Activated T-cell treated with anti-CD3 and anti-CD28 coated beads, Interleukin-2, amount 50 U/mL, for 24 hours (primary cell): ENCODE measurements around the gene JAML.
A peak's percentile ranks its signal among the peaks of the same experiment; 100 is the strongest.

Experiments
- DNase-seq: peaks from one replicate; pipeline ENCODE4 v3.0.0-alpha.2; 2020
- H3K27ac Mint-ChIP-seq: 2 replicates; pipeline ENCODE4 v1.8.0; 2020; ENCODE audit warnings: mild to moderate bottlenecking, mixed read lengths
- H3K27me3 Mint-ChIP-seq: 2 replicates; pipeline ENCODE4 v1.8.0; 2020; ENCODE audit warnings: mixed read lengths
- H3K36me3 Mint-ChIP-seq: 2 replicates; pipeline ENCODE4 v1.8.0; 2020; ENCODE audit warnings: low read depth, mixed read lengths
- H3K4me1 Mint-ChIP-seq: 2 replicates; pipeline ENCODE4 v1.8.0; 2020; ENCODE audit warnings: low read depth, mixed read lengths
- H3K4me3 Mint-ChIP-seq: 2 replicates; pipeline ENCODE4 v1.8.0; 2020; ENCODE audit warnings: mild to moderate bottlenecking, moderate library complexity, mixed read lengths
- H3K9me3 Mint-ChIP-seq: 2 replicates; pipeline ENCODE4 v1.8.0; 2020; ENCODE audit warnings: mixed read lengths

Gene JAML

DNA sequence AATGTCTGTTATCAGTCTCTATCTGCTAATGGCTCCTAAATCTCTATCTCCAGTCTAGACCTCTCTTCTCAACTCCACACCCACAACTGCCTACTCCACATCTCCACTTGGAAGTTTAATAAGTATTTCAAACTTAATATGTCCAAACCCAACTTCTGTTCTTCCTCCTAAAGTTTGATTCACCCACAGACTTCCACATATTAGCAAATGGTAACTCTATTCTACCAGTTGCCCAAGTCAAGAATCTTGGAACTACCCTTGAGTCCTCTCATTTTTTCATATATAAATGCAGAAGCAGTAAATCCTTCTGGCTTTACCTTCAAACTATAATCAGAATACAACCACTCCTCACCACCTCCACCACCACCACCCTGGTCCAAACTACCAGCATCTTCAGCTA is 6.7 kb upstream of the JAML start:
- peaks cover 5% of the 10 kb centered on the region for H3K9me3 Mint-ChIP-seq
- no peaks in the 10 kb centered on the region for H3K27me3 Mint-ChIP-seq
- H3K36me3 Mint-ChIP-seq, result peaks cover 7% of the 10 kb centered on the region
- no peak overlapping the region for H3K27ac Mint-ChIP-seq
- DNase-seq, result no peak
- no peak overlapping the region for H3K4me3 Mint-ChIP-seq
- H3K4me1 Mint-ChIP-seq, result peaks cover 40% of the 10 kb centered on the region

- no peaks in the 10 kb centered on the region for H3K27me3 Mint-ChIP-seq
- H3K4me3 Mint-ChIP-seq, result no peak overlapping the region
- no peaks in the 10 kb centered on the region for H3K36me3 Mint-ChIP-seq
- no peak for DNase-seq
- H3K9me3 Mint-ChIP-seq, result peaks cover 15% of the 10 kb centered on the region
- H3K4me1 Mint-ChIP-seq, result peaks cover 28% of the 10 kb centered on the region
- H3K27ac Mint-ChIP-seq, result no peak overlapping the region
Measured at GRCh38 chr11:118230088-118230487, 5.3 kb upstream of the JAML start.

- H3K36me3 Mint-ChIP-seq, result no peaks in the 10 kb centered on the region
- no peak overlapping the region for H3K27ac Mint-ChIP-seq
- H3K4me1 Mint-ChIP-seq, result peaks cover 21% of the 10 kb centered on the region
Measured at GRCh38 chr11:118229274-118229847, 4.5 kb upstream of the JAML start.

DNA sequence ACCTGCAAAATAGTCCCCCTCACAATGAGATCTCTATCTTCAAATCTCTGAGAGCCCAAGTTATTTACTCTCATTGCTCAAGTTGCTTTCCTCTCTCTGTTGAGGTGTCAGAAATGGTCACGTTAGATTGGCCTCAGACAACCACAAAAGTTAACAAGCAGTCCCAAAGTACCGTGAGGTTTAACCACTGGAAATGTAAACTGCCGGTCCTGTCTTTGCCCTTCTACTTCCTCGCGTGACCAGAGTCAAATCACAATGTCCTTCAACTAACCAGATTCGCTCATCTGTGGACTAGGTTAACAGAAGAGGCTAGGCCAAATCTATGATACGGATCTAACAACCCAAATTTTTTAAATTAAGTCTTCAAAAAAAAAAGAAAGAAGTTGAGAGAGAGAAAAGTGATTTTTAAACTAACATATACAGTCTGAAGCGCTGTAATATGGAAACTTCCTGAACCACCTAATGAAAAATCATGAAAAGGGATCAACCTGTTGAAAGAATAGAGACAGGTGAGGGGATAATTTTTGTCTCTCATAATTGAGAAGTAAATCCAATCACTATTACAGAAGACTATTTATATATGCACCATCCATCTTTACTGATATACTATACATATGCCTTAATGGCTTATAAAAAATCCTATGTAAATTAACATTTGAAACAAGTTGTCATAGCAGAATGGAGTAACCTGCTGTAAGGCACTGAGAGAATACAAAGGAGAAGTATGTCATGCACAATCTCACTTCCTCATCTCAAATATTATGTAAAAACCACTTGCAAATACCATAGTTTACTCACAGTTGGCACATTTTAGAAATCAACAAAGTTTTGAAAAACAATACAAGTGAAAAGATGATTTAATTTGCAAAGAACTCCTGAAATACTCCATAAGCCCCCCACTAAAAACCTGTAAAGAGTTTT is 3.3 kb upstream of the JAML start:
- H3K9me3 Mint-ChIP-seq, result peaks cover 16% of the 10 kb centered on the region
- peak overlapping the region; percentile 49 for H3K4me3 Mint-ChIP-seq
- peaks cover 17% of the 10 kb centered on the region for H3K4me1 Mint-ChIP-seq
- no peak for DNase-seq
- H3K27ac Mint-ChIP-seq, result no peak overlapping the region
- no peaks in the 10 kb centered on the region for H3K27me3 Mint-ChIP-seq
- H3K36me3 Mint-ChIP-seq, result peaks cover 10% of the 10 kb centered on the region

More at GRCh38 chr11:118229274-118229847, 4.5 kb upstream of the JAML start:
- Mint-ChIP-seq H3K9me3 (peaks cover 16% of the 10 kb centered on the region), H3K4me3 (peak overlapping the region; percentile 49), H3K27me3 (no peaks in the 10 kb centered on the region)
- DNase-seq, result no peak

GRCh38 chr11:118226781-118227180 is 2.0 kb upstream of the JAML start:
- Mint-ChIP-seq H3K27me3 (no peaks in the 10 kb centered on the region), H3K27ac (no peak overlapping the region), H3K4me3 (peak overlapping the region; percentile 49), H3K9me3 (peaks cover 16% of the 10 kb centered on the region), H3K36me3 (peaks cover 23% of the 10 kb centered on the region), H3K4me1 (peaks cover 21% of the 10 kb centered on the region)
- DNase-seq, result no peak

DNA sequence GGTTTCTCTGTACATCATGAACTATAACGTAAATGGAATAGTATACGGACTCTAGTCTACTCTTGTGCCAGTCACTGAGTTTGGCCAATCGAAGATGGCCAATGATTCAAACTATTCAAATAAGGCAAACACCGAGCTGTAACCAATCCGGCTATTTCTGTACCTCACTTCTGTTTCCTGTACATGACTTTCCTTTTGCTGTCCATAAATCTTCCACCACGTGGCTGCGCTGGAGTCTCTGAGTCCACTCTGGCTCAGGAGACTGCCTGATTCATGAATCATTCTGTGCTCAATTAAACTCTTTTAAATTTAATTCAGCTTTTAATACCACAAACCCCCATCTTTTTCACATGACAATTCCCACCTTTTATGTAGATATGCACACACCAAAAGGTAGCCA is 1.5 kb upstream of the JAML start:
- Mint-ChIP-seq H3K27ac (no peak overlapping the region), H3K36me3 (peaks cover 28% of the 10 kb centered on the region)

DNA sequence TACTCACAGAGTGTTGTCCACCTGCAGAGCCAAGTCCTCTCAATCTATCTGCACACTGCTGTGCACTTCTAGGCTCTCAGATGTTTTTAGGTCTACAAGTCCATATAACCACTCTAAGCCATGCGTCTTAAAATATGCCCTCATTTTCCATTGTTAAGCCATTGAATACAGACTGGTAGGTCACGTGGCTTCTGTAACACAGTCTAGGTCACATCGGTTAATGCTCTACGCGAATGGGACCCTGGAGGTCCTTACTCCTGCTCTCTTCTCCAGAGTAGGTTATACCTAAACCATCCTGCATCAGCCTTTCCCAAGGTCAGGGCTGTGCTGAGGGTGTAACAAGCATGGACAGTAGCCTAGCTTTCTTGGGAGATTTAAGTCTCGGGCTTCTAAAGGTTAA is 819 bp downstream of the JAML start:
- H3K27me3 Mint-ChIP-seq, result no peaks in the 10 kb centered on the region
- peak overlapping the region; percentile 85 for H3K4me3 Mint-ChIP-seq
- peaks cover 14% of the 10 kb centered on the region for H3K9me3 Mint-ChIP-seq
- H3K36me3 Mint-ChIP-seq, result peaks cover 51% of the 10 kb centered on the region
- peaks cover 49% of the 10 kb centered on the region for H3K4me1 Mint-ChIP-seq
- peak; percentile 63 for DNase-seq
- no peak overlapping the region for H3K27ac Mint-ChIP-seq

More for the DNA sequence above, 1.5 kb upstream of the JAML start:
- Mint-ChIP-seq H3K27me3 (no peaks in the 10 kb centered on the region), H3K4me3 (peak overlapping the region; percentile 49), H3K9me3 (peaks cover 16% of the 10 kb centered on the region), H3K4me1 (peaks cover 26% of the 10 kb centered on the region)
- no peak for DNase-seq

DNA sequence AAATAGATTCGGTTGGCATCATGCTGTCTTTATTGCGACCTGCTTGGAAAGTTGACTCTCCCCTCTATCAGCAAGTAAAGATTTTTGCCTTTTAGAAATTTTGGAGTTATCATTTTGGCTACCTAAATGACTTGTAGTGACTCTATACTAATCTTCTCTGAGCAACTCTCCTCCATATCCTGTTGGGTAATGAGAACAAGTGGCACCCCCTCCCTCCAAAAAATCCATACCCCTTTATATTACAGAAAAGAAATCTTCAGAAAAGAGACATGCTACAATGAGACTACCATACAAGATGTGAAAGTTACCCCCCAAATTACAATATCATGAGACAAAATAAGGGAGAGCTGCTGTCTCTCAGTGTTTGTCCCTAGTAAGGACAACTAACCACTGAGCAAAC is 1.2 kb downstream of the JAML start:
- Mint-ChIP-seq H3K27me3 (no peaks in the 10 kb centered on the region), H3K27ac (no peak overlapping the region)

DNA sequence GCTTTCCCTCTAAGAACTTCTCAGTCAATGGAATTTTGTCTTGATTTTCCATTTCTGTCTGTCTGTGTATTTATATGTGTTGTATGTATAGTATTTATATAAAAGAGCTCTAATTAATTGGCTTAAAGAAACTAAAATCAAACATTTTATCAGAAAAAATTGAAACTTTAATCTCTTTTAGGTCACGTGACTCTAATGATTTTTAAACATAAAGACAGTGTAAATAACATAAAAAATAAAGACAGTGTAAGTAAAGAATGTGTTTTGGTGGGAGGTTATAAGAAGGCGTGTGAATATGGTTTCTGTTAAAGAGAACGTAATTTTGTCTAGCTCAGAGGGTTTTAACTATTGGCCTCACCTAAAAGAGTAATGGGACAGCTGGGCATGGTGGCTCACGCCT is 2.4 kb downstream of the JAML start:
- no peaks in the 10 kb centered on the region for H3K27me3 Mint-ChIP-seq
- peaks cover 63% of the 10 kb centered on the region for H3K36me3 Mint-ChIP-seq
- peaks cover 65% of the 10 kb centered on the region for H3K4me1 Mint-ChIP-seq
- DNase-seq, result no peak
- H3K9me3 Mint-ChIP-seq, result peaks cover 14% of the 10 kb centered on the region
- H3K27ac Mint-ChIP-seq, result no peak overlapping the region
- peak overlapping the region; percentile 85 for H3K4me3 Mint-ChIP-seq

More for the DNA sequence above, 1.2 kb downstream of the JAML start:
- DNase-seq, result no peak
- H3K4me1 Mint-ChIP-seq, result peaks cover 53% of the 10 kb centered on the region
- peaks cover 55% of the 10 kb centered on the region for H3K36me3 Mint-ChIP-seq
- peaks cover 14% of the 10 kb centered on the region for H3K9me3 Mint-ChIP-seq
- H3K4me3 Mint-ChIP-seq, result peak overlapping the region; percentile 85

DNA sequence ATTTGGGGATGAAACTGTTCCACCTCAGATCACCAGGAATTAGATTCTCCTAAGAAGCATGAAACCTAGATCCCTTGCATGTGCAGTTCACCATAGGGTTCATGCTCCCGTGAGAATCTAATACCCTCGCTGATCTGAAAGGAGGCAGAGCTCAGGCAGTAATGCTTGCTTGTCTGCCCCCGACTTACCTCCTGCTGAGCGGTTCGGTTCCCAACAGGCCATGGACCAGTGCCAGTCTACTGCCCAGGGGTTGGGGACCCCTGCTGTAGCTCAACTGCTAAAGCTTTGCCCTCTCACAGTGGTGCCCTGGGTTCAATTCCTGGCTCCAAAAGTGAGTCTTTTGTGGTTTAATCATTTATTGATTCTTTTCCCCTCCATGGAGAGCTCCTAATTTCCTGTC is 3.4 kb downstream of the JAML start:
- H3K27me3 Mint-ChIP-seq, result no peaks in the 10 kb centered on the region
- peak overlapping the region; percentile 85 for H3K4me3 Mint-ChIP-seq
- H3K9me3 Mint-ChIP-seq, result peaks cover 11% of the 10 kb centered on the region
- H3K27ac Mint-ChIP-seq, result no peak overlapping the region
- H3K4me1 Mint-ChIP-seq, result peaks cover 75% of the 10 kb centered on the region
- DNase-seq, result no peak
- H3K36me3 Mint-ChIP-seq, result peaks cover 63% of the 10 kb centered on the region

GRCh38 chr11:118219732-118220131 is 5.1 kb downstream of the JAML start:
- Mint-ChIP-seq H3K4me1 (peaks cover 90% of the 10 kb centered on the region), H3K4me3 (peak overlapping the region; percentile 85), H3K27me3 (no peaks in the 10 kb centered on the region), H3K36me3 (peaks cover 77% of the 10 kb centered on the region), H3K27ac (no peak overlapping the region), H3K9me3 (no peaks in the 10 kb centered on the region)
- peak; percentile 50 for DNase-seq

GRCh38 chr11:118219244-118219643 is 5.6 kb downstream of the JAML start:
- Mint-ChIP-seq H3K9me3 (no peaks in the 10 kb centered on the region), H3K36me3 (peaks cover 82% of the 10 kb centered on the region), H3K4me3 (peak overlapping the region; percentile 85), H3K27me3 (no peaks in the 10 kb centered on the region), H3K4me1 (peaks cover 95% of the 10 kb centered on the region), H3K27ac (no peak overlapping the region)
- no peak for DNase-seq

DNA sequence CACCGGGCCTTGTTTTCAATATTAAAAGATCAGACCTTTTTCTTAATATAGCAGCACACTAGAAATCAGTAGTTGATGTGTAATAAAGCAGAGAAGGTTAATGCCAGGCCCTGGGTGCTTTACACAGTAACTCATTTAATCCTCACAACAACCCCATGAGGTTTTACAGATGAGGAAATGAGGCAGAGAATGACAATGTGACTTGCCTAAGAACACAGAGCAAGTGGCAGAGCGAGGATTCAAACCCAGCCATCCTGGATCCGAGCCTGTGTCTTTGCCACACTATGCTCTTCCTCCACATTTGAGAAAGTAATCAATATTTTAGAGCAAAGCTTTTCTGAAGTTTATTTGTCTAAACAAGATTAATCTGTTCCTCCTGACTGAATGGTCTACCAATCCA is 7.2 kb downstream of the JAML start:
- Mint-ChIP-seq H3K4me3 (peak overlapping the region; percentile 85), H3K9me3 (no peaks in the 10 kb centered on the region), H3K27ac (no peak overlapping the region), H3K27me3 (no peaks in the 10 kb centered on the region), H3K4me1 (peaks cover 98% of the 10 kb centered on the region), H3K36me3 (peaks cover 83% of the 10 kb centered on the region)
- DNase-seq, result peak; percentile 58

GRCh38 chr11:118216621-118217481 is 8.0 kb downstream of the JAML start:
- H3K4me3 Mint-ChIP-seq, result peak overlapping the region; percentile 85
- peaks cover 98% of the 10 kb centered on the region for H3K4me1 Mint-ChIP-seq
- H3K36me3 Mint-ChIP-seq, result peaks cover 83% of the 10 kb centered on the region
- H3K27ac Mint-ChIP-seq, result no peak overlapping the region
- peak; percentile 79 for DNase-seq
- no peaks in the 10 kb centered on the region for H3K27me3 Mint-ChIP-seq
- no peaks in the 10 kb centered on the region for H3K9me3 Mint-ChIP-seq
